Tibial artery (tissue), 4 donors: ENCODE data around the gene COMT.

Experiments used
- DNase-seq, 2 donors: peaks; one replicate each; pipeline ENCODE4 v3.0.0-alpha.2; 2019
- H3K27ac ChIP-seq, 2 donors: fragments of 200-600 bp; sonication (generic) in 1 of 2; 1 replicate in 1 of 2; 2 replicates in 1 of 2; pipeline ENCODE4 v1.5.1; 2018 to 2019; ENCODE audit warnings: mild to moderate bottlenecking in 1 of 2
- H3K27me3 ChIP-seq, 2 donors: fragments of 200-600 bp; sonication (generic) in 1 of 2; one replicate each; pipeline versions ENCODE4 v1.5.1 to v1.6.0; 2016 to 2019
- H3K36me3 ChIP-seq, 3 donors: fragments of 200-600 bp; sonication (generic) in 2 of 3; one replicate each; pipeline ENCODE4 v1.5.1; 2016 to 2019; ENCODE audit warnings: mild to moderate bottlenecking in 2 of 3
- H3K4me1 ChIP-seq, 4 donors: fragments of 200-600 bp; sonication (generic) in 2 of 4; 1 replicate in 3 of 4; 2 replicates in 1 of 4; pipeline ENCODE4 v1.5.1; 2016 to 2019
- H3K4me3 ChIP-seq, 2 donors: fragments of 200-600 bp; sonication (generic) in 1 of 2; 1 replicate in 1 of 2; 2 replicates in 1 of 2; pipeline ENCODE4 v1.5.1; 2018 to 2019; ENCODE audit warnings: mild to moderate bottlenecking in 2 of 2
- H3K9me3 ChIP-seq, 3 donors: fragments of 200-600 bp; sonication (generic) in 1 of 3; one replicate each; pipeline ENCODE4 v1.5.1; 2016 to 2019
- intact Hi-C: fragments of 100-400 bp; cut with DNase I; formaldehyde crosslinking; loops from one replicate; pipeline ENCODE4 v1.15.0; 2023; ENCODE audit warnings: low total_unique reads
- TF ChIP-seq, protein P1 (sequence below), 2 experiments: fragments of 200-600 bp in 1 of 2; fragments of 450-650 bp in 1 of 2; IDR thresholded peaks; one replicate each; pipeline ENCODE4 v1.5.1; 2017 to 2019; ENCODE audit warnings: antibody characterized with exemption in 2 of 2, mild to moderate bottlenecking in 1 of 2, moderate library complexity in 1 of 2

Gene COMT

DNA sequence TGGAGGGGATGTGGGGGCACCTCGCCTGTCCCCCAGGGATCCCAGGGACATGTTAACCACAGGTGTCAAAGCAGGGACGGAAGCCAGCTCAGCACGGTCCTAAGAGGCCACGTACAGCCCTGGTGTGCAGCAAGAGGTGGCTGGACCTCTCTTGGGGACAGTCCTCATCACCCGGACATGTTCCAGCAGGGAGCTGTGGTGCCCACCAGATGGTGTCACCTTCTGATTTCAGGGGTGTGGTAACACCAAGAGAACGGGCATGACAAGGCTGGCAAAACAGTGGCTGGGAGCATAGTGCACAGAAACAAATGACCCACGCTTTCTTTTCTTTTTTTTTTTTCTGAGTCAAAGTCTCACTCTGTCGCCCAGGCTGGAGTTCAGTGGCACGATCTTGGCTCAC is 25.6 kb upstream of the COMT start:
- Histone ChIP-seq H3K9me3 (no peaks in the 10 kb centered on the region), H3K4me3 (no peak overlapping the region), H3K4me1 (no peaks in the 10 kb centered on the region), H3K27me3 (no peaks in the 10 kb centered on the region), H3K27ac (no peak overlapping the region), H3K36me3 (peaks cover 51 to 88% (median 70%) of the 10 kb centered on the region in 3 donors)
- intact Hi-C loops = no loop called here
- TF ChIP-seq, protein P1, sequence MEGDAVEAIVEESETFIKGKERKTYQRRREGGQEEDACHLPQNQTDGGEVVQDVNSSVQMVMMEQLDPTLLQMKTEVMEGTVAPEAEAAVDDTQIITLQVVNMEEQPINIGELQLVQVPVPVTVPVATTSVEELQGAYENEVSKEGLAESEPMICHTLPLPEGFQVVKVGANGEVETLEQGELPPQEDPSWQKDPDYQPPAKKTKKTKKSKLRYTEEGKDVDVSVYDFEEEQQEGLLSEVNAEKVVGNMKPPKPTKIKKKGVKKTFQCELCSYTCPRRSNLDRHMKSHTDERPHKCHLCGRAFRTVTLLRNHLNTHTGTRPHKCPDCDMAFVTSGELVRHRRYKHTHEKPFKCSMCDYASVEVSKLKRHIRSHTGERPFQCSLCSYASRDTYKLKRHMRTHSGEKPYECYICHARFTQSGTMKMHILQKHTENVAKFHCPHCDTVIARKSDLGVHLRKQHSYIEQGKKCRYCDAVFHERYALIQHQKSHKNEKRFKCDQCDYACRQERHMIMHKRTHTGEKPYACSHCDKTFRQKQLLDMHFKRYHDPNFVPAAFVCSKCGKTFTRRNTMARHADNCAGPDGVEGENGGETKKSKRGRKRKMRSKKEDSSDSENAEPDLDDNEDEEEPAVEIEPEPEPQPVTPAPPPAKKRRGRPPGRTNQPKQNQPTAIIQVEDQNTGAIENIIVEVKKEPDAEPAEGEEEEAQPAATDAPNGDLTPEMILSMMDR (IDR thresholded peaks at IDR 0.05) = no peak
- DNase-seq = no peak

DNA sequence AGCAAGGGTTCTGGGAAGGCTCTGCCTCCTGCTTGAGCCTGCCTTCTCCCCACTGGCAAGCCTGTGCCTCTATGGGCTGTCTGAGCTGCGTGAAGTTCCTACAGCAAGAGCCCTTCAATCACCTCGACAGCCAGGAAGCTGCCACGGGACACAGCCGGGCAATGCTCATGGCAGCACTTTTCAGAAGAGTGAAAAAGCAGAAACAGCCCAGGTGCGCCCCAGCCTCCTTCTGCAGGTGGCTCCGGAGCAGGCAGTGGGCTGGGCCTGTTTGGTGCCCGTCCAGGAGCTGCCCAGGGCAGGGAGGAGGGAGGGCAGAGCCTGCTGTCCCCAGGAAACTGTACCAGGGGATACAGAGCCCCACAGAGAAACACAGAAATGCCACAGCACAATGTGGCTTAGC is 24.6 kb upstream of the COMT start:
- H3K9me3 ChIP-seq = no peaks in the 10 kb centered on the region
- H3K36me3 ChIP-seq = peaks cover 45 to 78% (median 66%) of the 10 kb centered on the region in 3 donors
- no peak for DNase-seq
- no peaks in the 10 kb centered on the region for H3K4me1 ChIP-seq
- TF ChIP-seq, protein P1 (IDR thresholded peaks at IDR 0.05) = no peak
- no peaks in the 10 kb centered on the region for H3K27me3 ChIP-seq
- no peak overlapping the region for H3K27ac ChIP-seq
- no peak overlapping the region for H3K4me3 ChIP-seq
- intact Hi-C loops = no loop called here

DNA sequence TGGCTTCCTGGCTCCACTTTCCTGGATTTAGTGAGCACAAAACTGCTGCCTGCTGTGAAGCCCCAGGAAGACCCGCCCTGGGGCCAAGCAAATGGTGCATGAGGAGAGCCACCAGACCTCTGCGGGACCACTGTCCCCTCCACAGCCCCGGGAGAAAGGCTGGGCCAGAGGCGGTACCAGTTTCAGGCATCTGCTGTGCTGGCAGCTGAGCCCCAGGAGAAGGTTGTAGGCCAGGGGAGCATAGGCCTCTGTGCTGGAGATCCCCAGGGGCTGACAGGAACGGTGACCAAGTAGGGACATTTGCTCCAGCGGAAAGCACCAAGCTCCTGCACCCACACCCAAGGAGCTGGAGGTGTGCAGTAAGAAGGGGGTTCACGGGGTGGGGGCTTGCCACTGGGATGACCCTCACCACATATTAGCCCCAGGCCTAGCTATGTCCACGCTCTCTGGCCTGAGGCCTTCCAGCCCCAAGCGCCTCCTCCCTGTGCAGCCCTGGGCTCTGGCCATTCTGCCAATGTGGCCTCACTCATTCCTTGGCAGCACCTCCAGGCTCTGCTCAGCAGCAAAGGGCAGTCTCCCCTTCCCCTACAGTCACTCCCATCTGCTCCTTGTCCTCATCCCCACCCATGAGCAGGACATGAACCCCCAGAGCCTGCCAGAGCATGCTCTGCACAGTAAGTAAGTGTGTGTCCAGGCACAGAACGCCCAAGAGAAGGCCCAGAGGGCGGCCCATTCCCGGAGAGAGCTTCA is 24.0 kb upstream of the COMT start:
- peaks cover 45 to 72% (median 60%) of the 10 kb centered on the region in 3 donors for H3K36me3 ChIP-seq
- no peaks in the 10 kb centered on the region for H3K27me3 ChIP-seq
- DNase-seq = no peak
- intact Hi-C loops = no loop called here
- no peaks in the 10 kb centered on the region for H3K9me3 ChIP-seq
- no peak overlapping the region for H3K4me3 ChIP-seq
- H3K27ac ChIP-seq = no peak overlapping the region
- TF ChIP-seq, protein P1 (IDR thresholded peaks at IDR 0.05) = no peak
- H3K4me1 ChIP-seq = no peaks in the 10 kb centered on the region

DNA sequence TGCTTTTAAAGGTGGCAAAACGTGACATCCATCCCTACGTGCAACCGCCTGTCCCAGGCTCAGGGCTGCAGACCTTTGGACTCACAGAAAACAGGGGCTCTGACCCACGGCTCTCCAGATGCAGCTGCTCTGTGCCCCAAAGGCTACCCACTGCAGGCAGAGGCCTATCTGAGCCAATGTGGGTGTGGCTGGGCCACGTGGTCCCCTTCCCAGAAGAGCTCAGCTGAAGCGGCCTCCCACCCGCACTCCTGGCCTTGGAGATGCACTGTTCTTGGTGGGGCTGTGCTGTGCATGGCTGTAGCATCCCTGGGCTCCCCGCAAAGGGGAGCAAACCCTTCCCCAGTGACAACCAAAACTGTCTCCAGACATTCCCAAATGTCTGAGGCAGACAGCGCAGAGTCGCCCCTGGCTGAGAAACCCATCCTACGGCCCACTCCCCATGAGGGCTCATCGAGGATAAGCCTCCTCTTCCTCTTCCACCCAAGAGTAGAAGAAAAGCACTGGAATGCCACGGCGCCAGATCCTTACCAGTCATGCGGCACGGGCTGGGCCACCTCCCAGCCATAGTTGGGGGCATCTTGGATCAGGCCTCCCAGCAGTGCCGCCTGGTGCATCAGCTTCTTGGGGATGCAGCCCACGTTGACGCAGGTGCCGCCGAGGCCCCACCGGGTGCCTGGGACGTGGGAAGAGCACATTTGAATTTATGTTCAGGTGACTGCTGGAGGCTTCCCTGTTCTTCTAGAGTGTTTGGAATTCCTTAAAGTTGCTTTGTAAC is 23.1 kb upstream of the COMT start:
- Histone ChIP-seq H3K27me3 (no peaks in the 10 kb centered on the region), H3K9me3 (no peaks in the 10 kb centered on the region), H3K4me3 (no peak overlapping the region), H3K4me1 (no peaks in the 10 kb centered on the region), H3K27ac (no peak overlapping the region), H3K36me3 (peaks cover 44 to 63% (median 50%) of the 10 kb centered on the region in 3 donors)
- TF ChIP-seq, protein P1 (IDR thresholded peaks at IDR 0.05) = no peak
- intact Hi-C loops = no loop called here
- no peak for DNase-seq

DNA sequence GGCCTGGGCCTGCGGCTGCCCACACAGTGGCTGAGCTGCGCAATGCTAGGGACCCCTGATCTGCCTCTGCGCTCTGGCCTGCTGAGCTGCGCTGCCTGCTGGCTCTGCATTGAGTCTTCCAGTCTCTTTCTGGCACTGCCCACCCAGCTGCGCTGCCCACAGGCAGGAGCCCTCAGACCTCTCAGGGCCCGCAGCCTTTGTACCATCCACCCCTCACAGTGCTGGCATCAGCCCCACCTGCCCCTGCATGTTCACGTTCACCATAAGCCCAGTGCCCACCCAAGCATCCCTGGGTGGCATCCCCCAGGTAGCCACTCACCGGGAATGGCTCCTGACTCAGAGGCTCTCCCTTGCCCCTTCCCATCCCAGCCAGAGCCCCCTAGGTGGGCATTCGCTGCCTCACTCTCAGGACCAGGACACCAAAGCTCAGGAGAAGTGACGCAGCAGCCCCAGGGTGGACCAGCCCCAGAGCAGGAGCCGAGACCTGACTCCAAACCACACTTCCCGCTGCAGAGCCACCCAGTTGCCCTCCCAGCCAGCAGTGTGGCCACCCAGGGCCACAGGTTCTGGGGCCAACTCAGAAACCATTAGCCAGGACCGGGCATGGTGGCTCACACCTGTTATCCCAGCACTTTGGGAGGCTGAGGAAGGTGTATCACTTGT is 21.7 kb upstream of the COMT start:
- H3K36me3 ChIP-seq = peaks cover 30 to 49% (median 38%) of the 10 kb centered on the region in 3 donors
- no peak overlapping the region for H3K4me3 ChIP-seq
- no peak overlapping the region for H3K27ac ChIP-seq
- DNase-seq = no peak
- TF ChIP-seq, protein P1 (IDR thresholded peaks at IDR 0.05) = no peak
- no peaks in the 10 kb centered on the region for H3K4me1 ChIP-seq
- intact Hi-C loops = no loop called here
- H3K27me3 ChIP-seq = no peaks in the 10 kb centered on the region
- no peaks in the 10 kb centered on the region for H3K9me3 ChIP-seq
